SIG-M5 treated with dmso at 0.1 percent for 504 hours (cell line): ENCODE results near the gene DYNC1I1.

Experiments
- DNase-seq: peaks from one replicate; lab custom pipeline; 2025; ENCODE audit not compliant: unreplicated experiment; lab: John Stamatoyannopoulos, UW

DYNC1I1 gene

DNA sequence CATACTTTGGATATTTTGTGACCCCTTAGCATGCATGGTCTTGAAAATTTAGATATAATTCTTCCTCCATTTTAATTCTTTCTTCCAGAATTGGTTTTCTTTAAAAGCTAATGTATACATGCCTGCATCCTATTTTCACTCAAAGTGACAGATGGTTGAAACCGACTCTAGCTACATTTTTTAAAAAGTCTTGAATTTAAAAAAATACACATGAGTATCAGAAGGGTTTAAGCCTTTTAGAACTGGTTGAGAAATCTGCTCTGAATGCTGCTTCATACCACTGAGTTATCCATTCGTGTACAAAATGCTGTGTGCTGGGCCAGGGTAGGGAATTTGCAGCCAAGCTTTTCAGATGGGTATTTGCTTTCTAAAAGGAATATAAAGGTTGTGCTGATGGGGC, 16.5 kb downstream of the DYNC1I1 start:
- no peak for DNase-seq

- DNase-seq = no peak
These were observed 21.3 kb downstream of the DYNC1I1 start for GRCh38 chr7:95793658-95794057.

- DNase-seq = peak; percentile 19
These were observed 22.7 kb downstream of the DYNC1I1 start for GRCh38 chr7:95794917-95795515.

DNA sequence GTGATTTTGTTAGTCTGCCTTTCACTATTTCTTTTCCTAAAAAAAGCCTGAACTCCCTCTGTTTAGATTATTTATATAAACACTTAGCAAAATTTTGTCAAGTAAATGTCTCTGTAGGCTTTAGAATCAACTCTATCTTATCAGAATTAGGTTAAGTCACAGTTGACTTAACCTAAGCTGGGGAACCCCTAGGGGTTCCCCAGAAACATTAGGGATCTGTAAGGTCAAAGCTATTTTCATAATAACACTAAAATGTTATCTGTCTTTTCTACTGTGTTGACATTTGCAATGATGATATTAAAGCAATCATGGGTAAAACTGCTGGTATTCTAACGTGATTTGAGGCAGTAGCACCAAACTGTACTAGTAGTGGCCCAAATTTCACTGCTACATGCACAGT, 24.3 kb downstream of the DYNC1I1 start:
- no peak for DNase-seq

DNA sequence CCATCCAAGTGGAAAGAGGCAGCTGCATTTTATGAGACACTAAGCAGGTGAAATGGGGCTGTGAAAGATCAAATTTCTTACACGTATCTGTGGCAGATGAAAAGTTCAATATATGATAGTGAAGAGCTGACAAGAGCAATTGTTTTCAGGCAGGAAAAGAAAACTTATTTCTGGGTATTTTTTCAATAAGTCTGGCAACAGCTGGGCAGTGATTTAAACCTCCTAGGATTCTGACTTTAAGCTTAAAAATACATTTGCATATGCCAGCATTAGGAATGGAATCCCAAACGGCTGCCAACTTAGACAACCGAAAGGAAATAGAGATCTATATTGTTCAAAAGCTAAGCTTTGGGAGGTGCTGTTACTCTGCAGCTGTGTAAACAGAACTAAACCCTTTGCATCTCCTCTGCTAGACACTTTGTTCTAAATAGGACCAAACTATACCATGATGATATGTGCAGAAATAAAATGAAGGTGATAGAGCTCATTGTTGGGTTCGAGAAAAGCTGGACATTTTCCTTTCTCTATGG, 26.1 kb downstream of the DYNC1I1 start:
- DNase-seq = no peak

- DNase-seq = no peak
These were observed 28.4 kb downstream of the DYNC1I1 start for GRCh38 chr7:95800787-95801186.

DNA sequence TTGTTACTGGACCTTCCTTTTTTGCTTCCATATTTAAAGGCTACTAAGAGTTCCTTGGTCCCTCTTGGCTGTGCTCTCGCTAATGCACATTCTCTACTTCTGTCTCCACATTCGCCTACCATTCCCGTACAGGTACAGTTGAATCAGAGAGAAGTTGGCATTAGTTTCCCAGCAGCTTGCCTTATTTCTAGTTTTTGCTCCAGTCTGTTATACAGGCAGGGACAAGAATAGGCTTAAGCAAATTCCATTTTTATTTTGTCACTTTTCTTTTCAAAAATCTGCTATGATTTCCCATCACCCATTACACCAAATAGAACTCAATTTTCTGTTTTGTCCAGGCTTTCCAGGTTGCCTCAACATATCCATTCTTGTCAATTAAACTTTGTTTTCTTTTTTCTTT, 29.9 kb downstream of the DYNC1I1 start:
- DNase-seq = no peak

GRCh38 chr7:95804052-95804451, 31.7 kb downstream of the DYNC1I1 start:
- no peak for DNase-seq

GRCh38 chr7:95805909-95806308, 33.6 kb downstream of the DYNC1I1 start:
- no peak for DNase-seq

DNA sequence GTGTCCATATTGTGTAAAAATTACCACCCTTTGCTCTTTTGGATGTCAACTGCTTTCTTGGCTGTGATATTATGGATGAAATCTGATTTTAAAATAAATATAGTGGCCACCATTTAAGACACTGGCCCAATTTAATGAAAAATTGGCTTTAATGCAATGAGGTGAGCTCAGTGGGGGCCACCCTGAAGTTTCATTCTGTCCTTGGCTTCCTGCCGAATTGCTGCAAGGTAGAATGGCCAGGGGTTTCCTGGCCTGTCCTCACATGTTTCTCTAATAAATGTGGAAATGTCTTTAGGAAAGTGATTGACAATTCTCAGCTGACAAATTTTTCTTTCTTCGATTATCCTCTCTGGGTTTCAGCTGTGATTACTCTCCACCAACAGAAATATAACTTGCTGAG, 36.0 kb downstream of the DYNC1I1 start:
- no peak for DNase-seq

GRCh38 chr7:95811846-95812445, 39.6 kb downstream of the DYNC1I1 start:
- no peak for DNase-seq

DNA sequence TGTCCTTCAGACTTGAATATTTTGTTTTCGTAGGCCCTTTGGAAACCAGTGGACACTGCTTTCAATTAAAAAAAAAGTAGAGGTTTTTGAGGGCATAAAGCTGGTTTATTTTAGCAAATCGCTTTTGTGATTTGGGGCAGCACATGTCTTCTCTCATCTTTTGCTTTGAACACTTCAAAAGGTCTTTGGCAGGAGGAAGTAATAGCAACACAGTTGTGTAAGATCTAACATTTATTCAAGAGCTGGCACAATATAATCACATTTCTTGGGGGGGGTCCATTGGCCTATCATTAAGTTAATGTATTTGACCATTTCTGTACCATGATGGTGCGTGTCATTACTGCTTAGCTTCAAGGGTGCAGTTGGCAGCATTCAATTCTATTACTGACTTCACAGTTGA, 42.4 kb downstream of the DYNC1I1 start:
- DNase-seq = no peak

DNA sequence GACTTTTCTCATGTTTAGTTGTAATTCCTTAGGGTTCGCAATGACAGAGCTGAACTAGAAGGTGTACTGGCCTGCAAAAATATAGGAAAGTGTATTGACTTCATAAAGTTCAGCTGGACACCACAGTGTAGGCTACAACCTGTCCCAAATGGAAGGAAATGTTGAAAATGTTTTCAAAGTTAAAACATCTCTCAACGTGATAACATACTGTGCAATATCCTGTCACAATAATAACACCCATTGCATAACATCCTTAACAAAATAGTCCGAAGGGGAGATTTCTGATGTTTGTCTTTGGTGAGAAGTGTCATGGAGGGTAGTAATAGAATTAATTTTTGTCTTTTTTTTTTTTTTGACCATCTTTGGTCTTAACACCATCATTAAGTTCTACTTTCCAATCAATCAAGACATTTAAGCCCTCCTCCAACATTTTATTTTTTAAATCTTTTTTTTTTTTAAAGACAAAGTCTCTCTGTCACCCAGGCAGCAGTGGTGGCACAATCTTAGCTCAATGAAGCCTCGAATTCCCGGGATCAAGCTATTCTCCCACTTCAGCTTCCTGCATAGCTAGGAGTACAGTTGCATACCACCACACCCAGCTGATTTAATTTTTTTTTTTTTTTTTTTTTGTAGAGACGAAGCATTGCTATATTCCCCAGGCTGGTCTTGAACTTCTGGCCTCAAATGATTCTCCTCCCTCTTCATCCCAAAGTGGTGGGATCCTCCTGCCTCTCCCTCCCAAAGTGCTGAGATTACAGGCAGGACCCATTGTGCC, 45.7 kb downstream of the DYNC1I1 start:
- DNase-seq = no peak

GRCh38 chr7:95820778-95821177, 48.4 kb downstream of the DYNC1I1 start:
- DNase-seq = no peak

DNA sequence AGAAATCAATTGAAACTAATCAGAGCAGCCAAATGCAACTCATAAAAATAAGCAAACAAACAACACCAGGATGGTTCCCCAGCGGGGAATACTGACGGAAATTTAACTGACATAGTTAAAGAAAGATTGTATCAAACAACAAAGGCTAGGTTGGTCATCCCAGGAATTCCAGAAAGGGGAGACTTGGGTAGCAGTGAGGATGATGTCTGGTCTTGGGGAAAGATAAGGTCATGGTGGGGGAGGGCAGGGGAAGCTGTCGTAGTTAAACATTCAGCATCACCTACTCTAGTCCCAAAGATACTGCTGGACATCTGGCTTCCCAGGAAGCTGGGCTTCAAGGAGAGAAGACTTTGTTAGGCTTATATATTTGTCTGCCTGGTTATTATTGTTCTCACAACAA, 50.4 kb downstream of the DYNC1I1 start:
- no peak for DNase-seq

DNA sequence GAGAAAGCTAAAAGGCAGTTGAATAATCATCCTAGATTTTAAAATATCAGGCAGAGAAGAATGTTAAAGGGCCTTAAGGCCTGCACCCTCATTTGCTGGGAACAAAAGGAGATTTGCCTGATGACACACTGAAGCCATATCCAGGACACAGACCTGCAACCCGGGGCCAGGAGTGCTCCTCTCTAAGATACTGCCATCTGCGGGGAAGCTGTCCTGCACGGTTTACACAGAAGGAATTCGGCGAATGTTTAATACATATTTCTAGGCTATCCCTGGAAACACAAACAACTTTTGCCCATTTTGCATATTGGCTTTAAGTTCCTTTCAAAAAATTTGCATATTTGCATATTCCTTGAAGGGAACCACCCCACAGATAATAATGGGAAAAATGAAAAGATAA, 52.3 kb downstream of the DYNC1I1 start:
- DNase-seq = no peak

DNA sequence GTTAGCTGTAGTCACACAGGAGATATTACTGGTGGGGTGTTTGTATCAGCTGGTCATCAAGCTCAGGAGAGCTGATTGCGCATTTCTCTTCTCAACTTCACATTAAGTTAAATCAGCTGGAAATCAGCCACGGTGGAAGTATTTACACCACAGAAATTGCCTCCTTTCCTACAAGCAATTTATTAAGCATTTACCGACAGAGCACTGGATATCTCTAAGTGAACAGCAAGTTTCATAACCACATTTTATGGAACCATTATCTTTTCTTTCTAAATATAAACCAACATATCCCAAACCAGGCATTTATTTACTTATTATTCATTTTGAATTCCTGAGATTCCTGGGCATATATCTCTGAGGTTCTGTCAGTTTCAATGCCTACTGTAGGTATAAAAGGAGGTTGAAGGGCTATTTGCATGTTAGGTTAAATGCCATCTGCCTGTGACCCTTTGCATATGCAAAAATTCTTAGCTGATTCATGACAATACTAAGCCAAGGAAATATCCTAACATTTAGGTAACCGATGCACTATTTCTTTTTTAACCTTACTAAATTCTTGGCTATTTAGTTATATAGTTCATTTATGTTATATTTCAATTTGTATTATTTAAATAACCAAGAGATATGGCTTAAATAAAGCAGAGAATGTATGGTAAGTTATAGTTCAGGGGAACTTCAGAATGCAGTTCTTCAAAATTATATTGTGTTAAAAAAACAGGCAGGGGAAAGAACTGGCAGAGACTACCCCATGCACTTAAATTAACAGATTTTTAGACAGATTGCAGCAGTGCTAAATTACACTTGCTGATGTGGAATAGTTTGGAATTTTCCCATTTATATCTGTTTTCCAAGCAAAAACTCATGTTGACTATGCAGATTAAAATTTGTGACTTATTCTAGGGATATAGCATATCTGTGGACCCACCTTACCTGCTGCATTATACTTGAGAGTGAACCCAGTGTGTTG, 56.8 kb downstream of the DYNC1I1 start:
- no peak for DNase-seq

GRCh38 chr7:95840953-95841950, 68.9 kb downstream of the DYNC1I1 start:
- peak; percentile 45 for DNase-seq

GRCh38 chr7:95843286-95843685, 70.9 kb downstream of the DYNC1I1 start:
- DNase-seq = no peak

DNA sequence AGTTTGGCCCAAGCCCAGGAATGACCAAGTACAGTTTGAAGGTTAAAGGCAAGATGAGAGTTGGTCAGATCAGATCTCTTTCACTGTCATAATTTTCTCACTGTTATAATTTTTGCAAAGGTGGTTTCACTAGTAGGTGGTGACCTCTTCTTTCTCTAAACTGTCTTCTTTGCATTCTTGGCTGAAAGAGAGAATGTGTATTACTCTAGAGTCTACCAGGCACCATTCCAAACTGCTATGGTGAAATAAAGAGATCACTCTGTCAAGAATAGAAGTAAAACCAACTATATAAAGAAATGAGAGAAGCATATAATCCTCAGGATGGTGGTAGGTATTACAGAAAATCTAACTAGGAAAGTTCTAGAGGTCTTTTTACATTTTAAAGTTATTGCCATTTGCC, 72.7 kb downstream of the DYNC1I1 start:
- no peak for DNase-seq
